Sigmoid colon (tissue), 7 donors: ENCODE results near the gene SAMD4A. TPM values are rescaled to one million over a fixed set of nuclear protein-coding genes. Genes with fewer than 3 reads are reported as not detected.

Experiments
- DNase-seq: peaks from one replicate; pipeline ENCODE4 v3.0.0-alpha.2; 2019
- H3K27ac ChIP-seq, 4 donors: fragments of 200-600 bp; sonication (generic); one replicate each; pipeline ENCODE4 v1.5.1; 2016 to 2019; ENCODE audit warnings: mild to moderate bottlenecking in 1 of 4
- H3K27me3 ChIP-seq, 3 donors: fragments of 200-600 bp; sonication (generic); one replicate each; pipeline ENCODE4 v1.5.1; 2019; ENCODE audit warnings: mild to moderate bottlenecking in 1 of 3
- H3K36me3 ChIP-seq, 4 donors: fragments of 200-600 bp; sonication (generic); one replicate each; pipeline ENCODE4 v1.5.1; 2016 to 2019
- H3K4me1 ChIP-seq, 4 donors: fragments of 200-600 bp; sonication (generic); one replicate each; pipeline ENCODE4 v1.5.1; 2017 to 2019
- H3K4me3 ChIP-seq, 4 donors: fragments of 200-600 bp; sonication (generic); one replicate each; pipeline ENCODE4 v1.5.1; 2017 to 2019; ENCODE audit warnings: mild to moderate bottlenecking in 2 of 4, moderate library complexity in 1 of 4
- H3K9me3 ChIP-seq, 4 donors: fragments of 200-600 bp in 3 of 4; sonication (generic) in 3 of 4; one replicate each; pipeline versions ENCODE4 v1.5.1 to v1.6.1; 2013 to 2019
- EP300 ChIP-seq, 4 donors: sonication (generic); formaldehyde crosslinking; IDR thresholded peaks; one replicate each; pipeline ENCODE4 v1.6.1; 2017; ENCODE audit warnings: antibody characterized with exemption in 4 of 4
- POLR2A ChIP-seq, 2 donors: fragments of 450-650 bp; IDR thresholded peaks; one replicate each; pipeline ENCODE4 v1.6.1; 2016; ENCODE audit warnings: antibody characterized with exemption in 2 of 2, mild to moderate bottlenecking in 2 of 2, moderate library complexity in 2 of 2
- POLR2AphosphoS5 ChIP-seq, 4 donors: sonication (generic); formaldehyde crosslinking; IDR thresholded peaks; one replicate each; pipeline ENCODE4 v1.6.1; 2017; ENCODE audit warnings: antibody characterized with exemption in 4 of 4
- WGBS, 2 donors: extraction: QIAGEN DNeasy Blood & Tissue Kit; methylation state at CpG; one replicate each; pipeline ENCODE4 v1.1.7; 2013; 5-methylcytosine and 5-hydroxymethylcytosine counted together
- intact Hi-C: fragments of 100-400 bp; cut with DNase I; formaldehyde crosslinking; loops from one replicate; pipeline ENCODE4 v1.15.1; 2023
- polyA plus RNA-seq, 3 donors: library from polyadenylated mRNA; stranded (reverse); fragments of 200-250 nt; gene quantifications; one replicate each; pipeline ENCODE4 v1.2.3, GENCODE V29; 2013
- total RNA-seq, 4 donors: library from RNA; depleted of rRNA; stranded (reverse); fragments of >200 nt; gene quantifications; one replicate each; pipeline ENCODE4 v1.1.0, GENCODE V29; 2016
- TF ChIP-seq, protein P1 (sequence below), 4 experiments: fragments of 450-650 bp in 3 of 4; fragments of 200-600 bp in 1 of 4; IDR thresholded peaks; one replicate each; pipeline ENCODE4 v1.5.1; 2016 to 2019; ENCODE audit warnings: antibody characterized with exemption in 4 of 4, mild to moderate bottlenecking in 3 of 4, moderate library complexity in 2 of 4
- donor health status: healthy with polysubstance abuse.
- donor health status: Bipolar disorder and iron deficiency.
- donor health status: healthy.

The SAMD4A gene
- total and polyA plus RNA-seq, 7 donors, result 4.2 to 135 (median 79.8) TPM

DNA sequence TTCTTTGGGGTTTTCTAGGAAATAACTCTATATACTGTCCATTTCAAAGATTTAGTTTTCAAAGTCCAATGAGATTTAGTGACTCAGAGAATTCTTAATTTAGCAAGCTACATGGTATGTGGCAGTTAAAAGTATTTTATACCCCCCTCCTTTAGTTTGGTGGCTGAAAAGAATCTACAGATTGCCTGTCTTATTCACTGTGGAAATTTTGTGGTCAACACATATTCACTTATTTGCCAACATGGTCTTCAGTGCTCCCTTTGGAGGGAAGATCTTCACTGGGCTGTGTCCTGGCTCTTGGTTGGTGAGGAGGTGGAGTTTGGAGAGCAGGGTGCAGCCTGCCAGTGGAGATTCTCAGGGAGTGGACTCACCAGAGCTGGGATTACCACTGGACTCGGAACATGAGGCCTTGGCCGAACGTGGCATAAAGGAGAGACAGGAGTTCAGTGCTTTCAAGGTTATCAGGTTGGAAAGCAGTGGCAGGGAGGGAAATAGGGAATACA lies 39.8 kb downstream of the SAMD4A start:
- 88 to 91% methylated on average over 3 of the region's 3 CpGs for whole genome bisulfite sequencing, 2 donors
- Histone ChIP-seq H3K36me3 (no peaks in the 10 kb centered on the region), H3K27me3 (no peaks in the 10 kb centered on the region), H3K4me1 (peaks cover 0 to 63% (median 38%) of the 10 kb centered on the region in 4 donors), H3K27ac (peak overlapping the region; percentile 53 to 76 (median 70)), H3K9me3 (no peaks in the 10 kb centered on the region), H3K4me3 (no peak overlapping the region)
- DNase-seq, result no peak
- TF ChIP-seq EP300 (IDR thresholded peaks at IDR 0.05) (no peak), POLR2A (IDR thresholded peaks at IDR 0.05) (no peak), POLR2AphosphoS5 (IDR thresholded peaks at IDR 0.05) (peak in 1 of 4 donors; percentile 30)
- TF ChIP-seq, protein P1, sequence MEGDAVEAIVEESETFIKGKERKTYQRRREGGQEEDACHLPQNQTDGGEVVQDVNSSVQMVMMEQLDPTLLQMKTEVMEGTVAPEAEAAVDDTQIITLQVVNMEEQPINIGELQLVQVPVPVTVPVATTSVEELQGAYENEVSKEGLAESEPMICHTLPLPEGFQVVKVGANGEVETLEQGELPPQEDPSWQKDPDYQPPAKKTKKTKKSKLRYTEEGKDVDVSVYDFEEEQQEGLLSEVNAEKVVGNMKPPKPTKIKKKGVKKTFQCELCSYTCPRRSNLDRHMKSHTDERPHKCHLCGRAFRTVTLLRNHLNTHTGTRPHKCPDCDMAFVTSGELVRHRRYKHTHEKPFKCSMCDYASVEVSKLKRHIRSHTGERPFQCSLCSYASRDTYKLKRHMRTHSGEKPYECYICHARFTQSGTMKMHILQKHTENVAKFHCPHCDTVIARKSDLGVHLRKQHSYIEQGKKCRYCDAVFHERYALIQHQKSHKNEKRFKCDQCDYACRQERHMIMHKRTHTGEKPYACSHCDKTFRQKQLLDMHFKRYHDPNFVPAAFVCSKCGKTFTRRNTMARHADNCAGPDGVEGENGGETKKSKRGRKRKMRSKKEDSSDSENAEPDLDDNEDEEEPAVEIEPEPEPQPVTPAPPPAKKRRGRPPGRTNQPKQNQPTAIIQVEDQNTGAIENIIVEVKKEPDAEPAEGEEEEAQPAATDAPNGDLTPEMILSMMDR (IDR thresholded peaks at IDR 0.05), result peak in 1 of 4 experiments; percentile 1
- intact Hi-C loops, result no loop called here

DNA sequence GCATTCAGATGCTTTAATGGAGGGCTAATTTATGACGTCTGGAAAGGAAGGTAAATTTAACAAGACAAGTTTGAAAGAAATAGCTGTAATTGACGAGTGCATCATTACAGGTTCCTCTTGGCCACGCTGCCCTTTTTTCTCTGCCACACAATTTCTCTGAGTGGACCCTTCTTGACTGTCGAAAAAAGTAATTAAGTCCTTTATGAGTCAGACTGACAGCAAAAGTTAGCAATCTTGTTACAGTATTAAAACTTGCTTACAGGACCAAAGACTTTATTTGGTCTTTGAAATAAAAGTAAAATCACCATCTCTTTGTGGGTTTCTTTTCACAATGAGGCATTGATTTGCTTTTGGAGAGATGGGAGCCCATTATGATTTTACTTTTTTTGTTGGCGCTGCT lies 42.6 kb downstream of the SAMD4A start:
- TF ChIP-seq EP300 (IDR thresholded peaks at IDR 0.05) (no peak), POLR2AphosphoS5 (IDR thresholded peaks at IDR 0.05) (no peak), POLR2A (IDR thresholded peaks at IDR 0.05) (no peak)
- TF ChIP-seq, protein P1 (IDR thresholded peaks at IDR 0.05), result no peak
- peak overlapping the region in 3 of 4 donors; percentile 64 to 76 (median 71) for H3K27ac ChIP-seq
- H3K4me3 ChIP-seq, result no peak overlapping the region

DNA sequence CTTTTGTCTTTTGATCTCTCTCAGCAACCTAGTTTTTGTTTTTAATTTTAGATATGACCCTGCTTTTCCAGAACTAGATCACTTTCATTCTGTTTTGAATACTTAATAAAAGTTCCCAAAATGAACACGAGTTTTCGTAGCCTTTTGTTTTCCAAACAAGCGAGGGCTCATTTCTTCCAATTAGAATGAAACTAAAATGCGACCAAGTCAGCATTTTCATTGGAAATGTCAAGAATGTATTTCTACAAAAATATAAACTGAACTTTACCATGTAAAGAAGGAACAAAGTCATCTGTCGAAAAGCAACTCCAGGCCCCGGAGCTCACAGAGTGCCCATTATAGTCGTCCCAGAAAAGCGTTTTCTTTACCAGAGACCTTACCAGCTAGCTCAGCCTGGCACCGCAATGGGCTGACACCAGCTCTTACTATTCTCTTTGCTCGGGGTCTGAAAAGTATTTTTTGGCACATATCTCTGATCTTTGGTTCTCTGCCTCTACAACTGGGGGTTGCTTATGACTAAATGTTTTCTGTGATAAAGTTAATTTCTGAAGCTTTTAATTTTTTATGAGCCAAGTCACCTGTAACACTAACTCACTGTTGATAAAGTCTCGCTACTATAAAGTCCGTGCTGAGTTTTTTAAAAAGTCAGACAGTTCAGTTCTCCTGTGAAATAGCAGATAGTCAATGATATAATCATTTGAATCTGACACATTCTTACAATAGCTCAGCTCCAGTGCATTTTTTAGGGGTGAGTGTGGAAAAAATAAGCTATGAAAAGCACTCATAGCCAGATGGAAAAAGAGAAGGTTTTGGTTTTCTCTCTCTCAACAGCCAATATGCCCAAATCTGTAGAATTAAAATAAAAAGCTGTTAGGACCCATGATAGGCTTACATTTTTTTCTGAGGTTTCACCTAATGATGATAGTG lies 43.4 kb downstream of the SAMD4A start:
- TF ChIP-seq, protein P1 (IDR thresholded peaks at IDR 0.05), result no peak
- TF ChIP-seq EP300 (IDR thresholded peaks at IDR 0.05), result no peak
- no peak for TF ChIP-seq POLR2A (IDR thresholded peaks at IDR 0.05)
- TF ChIP-seq POLR2AphosphoS5 (IDR thresholded peaks at IDR 0.05), result no peak
- H3K9me3 ChIP-seq, result no peaks in the 10 kb centered on the region
- peak overlapping the region; percentile 14 to 76 (median 68) for H3K27ac ChIP-seq
- no peaks in the 10 kb centered on the region for H3K36me3 ChIP-seq
- peaks cover 0 to 42% (median 38%) of the 10 kb centered on the region in 4 donors for H3K4me1 ChIP-seq
- H3K27me3 ChIP-seq, result no peaks in the 10 kb centered on the region
- DNase-seq, result no peak
- intact Hi-C loops, result no loop called here
- WGBS, 2 donors, result 87 to 94% methylated on average over 12 of the region's 12 CpGs
- H3K4me3 ChIP-seq, result no peak overlapping the region

More for the DNA sequence above, 42.6 kb downstream of the SAMD4A start:
- Histone ChIP-seq H3K36me3 (no peaks in the 10 kb centered on the region), H3K4me1 (peaks cover 0 to 46% (median 38%) of the 10 kb centered on the region in 4 donors), H3K27me3 (no peaks in the 10 kb centered on the region), H3K9me3 (no peaks in the 10 kb centered on the region)
- WGBS, 2 donors, result 72 to 74% methylated on average over 5 of the region's 5 CpGs
- DNase-seq, result no peak
- intact Hi-C loops, result no loop called here

- Histone ChIP-seq H3K9me3 (no peaks in the 10 kb centered on the region), H3K27me3 (no peaks in the 10 kb centered on the region), H3K4me1 (peaks cover 0 to 22% (median 19%) of the 10 kb centered on the region in 4 donors), H3K36me3 (no peaks in the 10 kb centered on the region), H3K4me3 (no peak overlapping the region), H3K27ac (no peak overlapping the region)
- intact Hi-C loops, result no loop called here
- 72 to 77% methylated on average over 3 of the region's 3 CpGs for WGBS, 2 donors
- TF ChIP-seq, protein P1 (IDR thresholded peaks at IDR 0.05), result no peak
- TF ChIP-seq POLR2AphosphoS5 (IDR thresholded peaks at IDR 0.05), result no peak
- no peak for TF ChIP-seq EP300 (IDR thresholded peaks at IDR 0.05)
- no peak for TF ChIP-seq POLR2A (IDR thresholded peaks at IDR 0.05)
- no peak for DNase-seq
Measured at GRCh38 chr14:54614296-54614695, 47.4 kb downstream of the SAMD4A start.
